HEK293 (cell line): ENCODE data around the gene ERI3.

Experiments used
- CTCF ChIP-seq: fragments of 450-650 bp; formaldehyde crosslinking; IDR thresholded peaks from 2 replicates; pipeline ENCODE4 v1.5.1; 2016; ENCODE audit warnings: missing biosample characterization, missing genetic modification characterization
- GLI2 ChIP-seq: fragments of 450-650 bp; formaldehyde crosslinking; IDR thresholded peaks from 2 replicates; pipeline ENCODE4; 2017; ENCODE audit warnings: missing biosample characterization, missing genetic modification characterization, low read depth, borderline replicate concordance
- GLIS1 ChIP-seq: fragments of 450-650 bp; formaldehyde crosslinking; IDR thresholded peaks from 2 replicates; pipeline ENCODE4 v1.5.1; 2016; ENCODE audit warnings: missing biosample characterization, missing genetic modification characterization
- GLIS2 ChIP-seq: fragments of 450-650 bp; formaldehyde crosslinking; IDR thresholded peaks from 2 replicates; pipeline ENCODE4 v1.5.1; 2016; ENCODE audit warnings: missing biosample characterization, missing genetic modification characterization
- KLF10 ChIP-seq: fragments of 450-650 bp; IDR thresholded peaks from 2 replicates; pipeline ENCODE4 v1.5.1; 2018; ENCODE audit warnings: missing biosample characterization, mild to moderate bottlenecking, missing genetic modification characterization
- MEIS1 ChIP-seq: sonication (generic); formaldehyde crosslinking; IDR thresholded peaks from 2 replicates; pipeline ENCODE4 v1.8.1; 2022; ENCODE audit warnings: missing genetic modification reagents, mild to moderate bottlenecking, borderline replicate concordance
- OVOL3 ChIP-seq: fragments of 450-650 bp; formaldehyde crosslinking; IDR thresholded peaks from 2 replicates; pipeline ENCODE4 v1.5.1; 2016; ENCODE audit warnings: missing biosample characterization, missing genetic modification characterization
- WT1 ChIP-seq: fragments of 450-650 bp; formaldehyde crosslinking; IDR thresholded peaks from 2 replicates; pipeline ENCODE4 v1.5.1; 2016; ENCODE audit warnings: missing biosample characterization, missing genetic modification characterization
- ZBTB44 ChIP-seq: fragments of 450-650 bp; IDR thresholded peaks from 2 replicates; pipeline ENCODE4 v1.5.1; 2018; ENCODE audit warnings: missing biosample characterization, mild to moderate bottlenecking, missing genetic modification characterization
- ZEB2 ChIP-seq: fragments of 450-650 bp; formaldehyde crosslinking; IDR thresholded peaks from 2 replicates; pipeline ENCODE4 v1.5.1; 2016; ENCODE audit warnings: missing biosample characterization, missing genetic modification characterization
- ZFHX2 ChIP-seq: fragments of 450-650 bp; formaldehyde crosslinking; conservative IDR thresholded peaks from 2 replicates; pipeline ENCODE4 v1.5.1; 2016; ENCODE audit warnings: missing biosample characterization, missing genetic modification characterization
- ZFP41 ChIP-seq: fragments of 450-650 bp; formaldehyde crosslinking; IDR thresholded peaks from 2 replicates; pipeline ENCODE4 v1.5.1; 2016; ENCODE audit warnings: missing biosample characterization, missing genetic modification characterization, borderline replicate concordance
- ZIC2 ChIP-seq: fragments of 450-650 bp; formaldehyde crosslinking; IDR thresholded peaks from 2 replicates; pipeline ENCODE4 v1.5.1; 2016; ENCODE audit warnings: missing biosample characterization, missing genetic modification characterization
- ZNF169 ChIP-seq: fragments of 450-650 bp; formaldehyde crosslinking; IDR thresholded peaks from 2 replicates; pipeline ENCODE4 v1.5.1; 2016; ENCODE audit warnings: missing biosample characterization, missing genetic modification characterization
- ZNF214 ChIP-seq: fragments of 450-650 bp; formaldehyde crosslinking; IDR thresholded peaks from 2 replicates; pipeline ENCODE4 v1.5.1; 2017; ENCODE audit warnings: missing biosample characterization, mild to moderate bottlenecking, missing genetic modification characterization, borderline replicate concordance
- ZNF335 ChIP-seq: fragments of 450-650 bp; formaldehyde crosslinking; conservative IDR thresholded peaks from 2 replicates; pipeline ENCODE4 v1.5.1; 2016; ENCODE audit warnings: missing biosample characterization, missing genetic modification characterization
- ZNF362 ChIP-seq: fragments of 450-650 bp; formaldehyde crosslinking; IDR thresholded peaks from 2 replicates; pipeline ENCODE4 v1.5.1; 2016; ENCODE audit warnings: missing biosample characterization, missing genetic modification characterization
- ZNF423 ChIP-seq: fragments of 450-650 bp; formaldehyde crosslinking; IDR thresholded peaks from 2 replicates; pipeline ENCODE4 v1.5.1; 2016; ENCODE audit warnings: missing biosample characterization, missing genetic modification characterization
- ZNF549 ChIP-seq: fragments of 450-650 bp; IDR thresholded peaks from 2 replicates; pipeline ENCODE4 v1.5.1; 2018; ENCODE audit warnings: missing biosample characterization, missing genetic modification characterization, mild to moderate bottlenecking, inconsistent platforms, moderate library complexity
- ZNF555 ChIP-seq: fragments of 450-650 bp; formaldehyde crosslinking; conservative IDR thresholded peaks from 2 replicates; pipeline ENCODE4 v1.5.1; 2017; ENCODE audit warnings: missing biosample characterization, mild to moderate bottlenecking, missing genetic modification characterization, inconsistent platforms
- ZNF596 ChIP-seq: fragments of 450-650 bp; IDR thresholded peaks from 2 replicates; pipeline ENCODE4 v1.5.0; 2018; ENCODE audit warnings: missing biosample characterization, mild to moderate bottlenecking, missing genetic modification characterization, moderate library complexity
- ZNF621 ChIP-seq: fragments of 450-650 bp; formaldehyde crosslinking; IDR thresholded peaks from 2 replicates; pipeline ENCODE4 v1.5.1; 2017; ENCODE audit warnings: missing biosample characterization, missing genetic modification characterization
- ZNF843 ChIP-seq: fragments of 450-650 bp; formaldehyde crosslinking; IDR thresholded peaks from 2 replicates; pipeline ENCODE4 v1.5.1; 2016; ENCODE audit warnings: missing biosample characterization, missing genetic modification characterization
- TF ChIP-seq, protein P1 (sequence below): fragments of 450-650 bp; formaldehyde crosslinking; IDR thresholded peaks from 2 replicates; pipeline ENCODE4 v1.5.1; 2016; ENCODE audit warnings: missing biosample characterization, missing genetic modification characterization
- TF ChIP-seq, protein P2 (sequence below): fragments of 450-650 bp; formaldehyde crosslinking; IDR thresholded peaks from 2 replicates; pipeline ENCODE4 v1.5.1; 2016; ENCODE audit warnings: missing biosample characterization, missing genetic modification characterization
- TF ChIP-seq, protein P3 (sequence below): fragments of 450-650 bp; formaldehyde crosslinking; IDR thresholded peaks from 2 replicates; pipeline ENCODE4 v1.5.1; 2016; ENCODE audit warnings: missing biosample characterization, missing genetic modification characterization

The ERI3 gene

DNA sequence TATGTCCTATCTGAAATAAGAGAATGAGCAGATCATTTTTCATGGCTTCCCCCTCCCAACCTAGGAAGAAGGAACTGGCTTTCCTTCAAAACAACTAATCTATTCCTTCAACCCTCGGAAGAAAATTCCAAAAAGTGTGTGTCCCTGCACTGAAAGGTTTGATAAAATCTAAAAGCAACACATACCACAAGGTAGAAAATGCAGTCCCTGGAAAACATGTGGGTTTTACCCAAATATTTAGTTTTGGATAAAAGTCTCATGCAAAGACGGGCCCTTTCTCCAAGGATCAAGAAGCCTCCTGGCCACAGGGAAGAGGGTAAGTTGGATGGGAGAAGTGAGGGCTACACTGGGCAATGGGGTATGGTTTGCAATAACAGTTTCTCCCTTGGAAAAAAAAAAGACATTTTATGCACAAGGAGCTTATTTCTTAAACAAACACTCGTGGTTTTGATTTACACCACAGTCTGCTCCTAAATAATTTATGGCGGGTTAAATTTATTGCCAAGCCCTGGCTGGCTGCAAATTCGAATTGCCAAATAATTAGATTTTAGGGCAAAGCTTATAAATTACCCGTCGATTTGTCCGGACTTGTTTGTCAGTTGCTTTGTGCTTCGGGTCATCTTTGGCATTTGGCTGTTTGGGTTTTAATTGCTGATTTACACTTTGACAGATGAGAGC lies 28.9 kb downstream of the ERI3 start (continued):
- TF ChIP-seq, protein P1, sequence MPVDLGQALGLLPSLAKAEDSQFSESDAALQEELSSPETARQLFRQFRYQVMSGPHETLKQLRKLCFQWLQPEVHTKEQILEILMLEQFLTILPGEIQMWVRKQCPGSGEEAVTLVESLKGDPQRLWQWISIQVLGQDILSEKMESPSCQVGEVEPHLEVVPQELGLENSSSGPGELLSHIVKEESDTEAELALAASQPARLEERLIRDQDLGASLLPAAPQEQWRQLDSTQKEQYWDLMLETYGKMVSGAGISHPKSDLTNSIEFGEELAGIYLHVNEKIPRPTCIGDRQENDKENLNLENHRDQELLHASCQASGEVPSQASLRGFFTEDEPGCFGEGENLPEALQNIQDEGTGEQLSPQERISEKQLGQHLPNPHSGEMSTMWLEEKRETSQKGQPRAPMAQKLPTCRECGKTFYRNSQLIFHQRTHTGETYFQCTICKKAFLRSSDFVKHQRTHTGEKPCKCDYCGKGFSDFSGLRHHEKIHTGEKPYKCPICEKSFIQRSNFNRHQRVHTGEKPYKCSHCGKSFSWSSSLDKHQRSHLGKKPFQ, result peak; percentile 50; the same call in 1 of the 2 replicates
- TF ChIP-seq ZNF549 (no peak), ZFHX2 (tag by site-specific recombination) (no peak), ZNF169 (tag by site-specific recombination) (no peak), ZIC2 (no peak), KLF10 (tag by site-specific recombination) (peak; percentile 67), ZNF214 (tag by site-specific recombination) (no peak), CTCF (tag by site-specific recombination) (no peak), ZBTB44 (tag by site-specific recombination) (peak; percentile 79), ZNF423 (no peak), ZNF621 (no peak), ZNF362 (tag by site-specific recombination) (0 out of 2 replicates have a peak, but pooled peaks have one; percentile 38), WT1 (tag by site-specific recombination) (peak; percentile 22; the same call in 1 of the 2 replicates), GLIS2 (tag by site-specific recombination) (no peak), MEIS1 (CRISPR knock-in tag) (no peak), ZNF843 (tag by site-specific recombination) (peak; percentile 80), ZEB2 (peak; percentile 63; the same call in 1 of the 2 replicates), ZNF596 (tag by site-specific recombination) (no peak), ZNF335 (tag by site-specific recombination) (no peak), GLI2 (tag by site-specific recombination) (peak; percentile 13; the same call in 1 of the 2 replicates), OVOL3 (no peak), GLIS1 (tag by site-specific recombination) (no peak), ZNF555 (tag by site-specific recombination) (no peak), ZFP41 (tag by site-specific recombination) (no peak)
- TF ChIP-seq, protein P2, sequence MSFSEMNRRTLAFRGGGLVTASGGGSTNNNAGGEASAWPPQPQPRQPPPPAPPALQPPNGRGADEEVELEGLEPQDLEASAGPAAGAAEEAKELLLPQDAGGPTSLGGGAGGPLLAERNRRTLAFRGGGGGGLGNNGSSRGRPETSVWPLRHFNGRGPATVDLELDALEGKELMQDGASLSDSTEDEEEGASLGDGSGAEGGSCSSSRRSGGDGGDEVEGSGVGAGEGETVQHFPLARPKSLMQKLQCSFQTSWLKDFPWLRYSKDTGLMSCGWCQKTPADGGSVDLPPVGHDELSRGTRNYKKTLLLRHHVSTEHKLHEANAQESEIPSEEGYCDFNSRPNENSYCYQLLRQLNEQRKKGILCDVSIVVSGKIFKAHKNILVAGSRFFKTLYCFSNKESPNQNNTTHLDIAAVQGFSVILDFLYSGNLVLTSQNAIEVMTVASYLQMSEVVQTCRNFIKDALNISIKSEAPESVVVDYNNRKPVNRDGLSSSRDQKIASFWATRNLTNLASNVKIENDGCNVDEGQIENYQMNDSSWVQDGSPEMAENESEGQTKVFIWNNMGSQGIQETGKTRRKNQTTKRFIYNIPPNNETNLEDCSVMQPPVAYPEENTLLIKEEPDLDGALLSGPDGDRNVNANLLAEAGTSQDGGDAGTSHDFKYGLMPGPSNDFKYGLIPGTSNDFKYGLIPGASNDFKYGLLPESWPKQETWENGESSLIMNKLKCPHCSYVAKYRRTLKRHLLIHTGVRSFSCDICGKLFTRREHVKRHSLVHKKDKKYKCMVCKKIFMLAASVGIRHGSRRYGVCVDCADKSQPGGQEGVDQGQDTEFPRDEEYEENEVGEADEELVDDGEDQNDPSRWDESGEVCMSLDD, result no peak
- TF ChIP-seq, protein P3, sequence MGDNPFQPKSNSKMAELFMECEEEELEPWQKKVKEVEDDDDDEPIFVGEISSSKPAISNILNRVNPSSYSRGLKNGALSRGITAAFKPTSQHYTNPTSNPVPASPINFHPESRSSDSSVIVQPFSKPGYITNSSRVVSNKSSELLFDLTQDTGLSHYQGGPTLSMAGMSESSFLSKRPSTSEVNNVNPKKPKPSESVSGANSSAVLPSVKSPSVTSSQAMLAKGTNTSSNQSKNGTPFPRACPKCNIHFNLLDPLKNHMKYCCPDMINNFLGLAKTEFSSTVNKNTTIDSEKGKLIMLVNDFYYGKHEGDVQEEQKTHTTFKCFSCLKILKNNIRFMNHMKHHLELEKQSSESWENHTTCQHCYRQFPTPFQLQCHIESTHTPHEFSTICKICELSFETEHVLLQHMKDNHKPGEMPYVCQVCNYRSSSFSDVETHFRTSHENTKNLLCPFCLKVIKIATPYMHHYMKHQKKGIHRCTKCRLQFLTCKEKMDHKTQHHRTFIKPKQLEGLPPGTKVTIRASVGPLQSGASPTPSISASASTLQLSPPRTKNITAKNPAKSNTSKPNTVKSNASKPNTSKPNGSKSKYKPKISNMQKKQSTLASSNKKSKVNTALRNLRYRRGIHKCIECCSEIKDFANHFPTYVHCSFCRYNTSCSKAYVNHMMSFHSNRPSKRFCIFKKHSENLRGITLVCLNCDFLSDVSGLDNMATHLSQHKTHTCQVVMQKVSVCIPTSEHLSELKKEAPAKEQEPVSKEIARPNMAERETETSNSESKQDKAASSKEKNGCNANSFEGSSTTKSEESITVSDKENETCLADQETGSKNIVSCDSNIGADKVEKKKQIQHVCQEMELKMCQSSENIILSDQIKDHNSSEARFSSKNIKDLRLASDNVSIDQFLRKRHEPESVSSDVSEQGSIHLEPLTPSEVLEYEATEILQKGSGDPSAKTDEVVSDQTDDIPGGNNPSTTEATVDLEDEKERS (tag by site-specific recombination), result no peak
